Astrocyte (in vitro differentiated cells and primary cell): ENCODE results near the gene SNPH. TPM values are rescaled to one million over a fixed set of nuclear protein-coding genes. Genes with fewer than 3 reads are reported as not detected.

Experiments
- DNase-seq: peaks from one replicate; pipeline ENCODE4 v3.0.0-alpha.2; 2010; ENCODE audit warnings: low read depth
- FAIRE-seq: peaks from 2 replicates; lab custom pipeline; 2011; peaks lifted over from hg19 to GRCh38; lab: Jason Lieb, UNC
- H2AFZ ChIP-seq: 2 replicates; pipeline ENCODE4 v1.6.0; 2012; ENCODE audit warnings: low read depth, low read length, inconsistent platforms
- H3K27ac ChIP-seq: 2 replicates; pipeline ENCODE4 v1.5.1; 2011; ENCODE audit warnings: low read depth, low read length, inconsistent platforms
- H3K27me3 ChIP-seq: 2 replicates; pipeline ENCODE4 v1.6.0; 2011; ENCODE audit warnings: low read length, inconsistent platforms; ENCODE audit not compliant: insufficient read depth
- H3K36me3 ChIP-seq: 2 replicates; pipeline ENCODE4 v1.5.1; 2011; ENCODE audit warnings: low read length, inconsistent platforms; ENCODE audit not compliant: insufficient read depth
- H3K4me1 ChIP-seq: 2 replicates; pipeline ENCODE4 v1.5.1; 2011; ENCODE audit warnings: low read length, inconsistent platforms; ENCODE audit not compliant: insufficient read depth
- H3K4me2 ChIP-seq: 2 replicates; pipeline ENCODE4 v1.6.0; 2012; ENCODE audit warnings: low read length, inconsistent platforms
- H3K4me3 ChIP-seq: 2 replicates; pipeline ENCODE4 v1.5.1; 2011; ENCODE audit warnings: low read depth, mild to moderate bottlenecking, low read length, inconsistent platforms; ENCODE audit not compliant: insufficient read depth
- H3K79me2 ChIP-seq: 2 replicates; pipeline ENCODE4 v1.6.0; 2012; ENCODE audit warnings: mild to moderate bottlenecking, low read length, inconsistent platforms; ENCODE audit not compliant: insufficient read depth
- H3K9ac ChIP-seq: 2 replicates; pipeline ENCODE4 v1.6.0; 2012; ENCODE audit warnings: mild to moderate bottlenecking, low read length, inconsistent platforms
- H3K9me3 ChIP-seq: 2 replicates; pipeline ENCODE4 v1.5.1; 2012; ENCODE audit warnings: low read depth, mild to moderate bottlenecking, low read length, inconsistent platforms; ENCODE audit not compliant: insufficient read depth
- H4K20me1 ChIP-seq: 2 replicates; pipeline ENCODE4 v1.6.0; 2012; ENCODE audit warnings: low read length, inconsistent platforms; ENCODE audit not compliant: insufficient read depth
- H3K27ac Mint-ChIP-seq: one replicate; pipeline ENCODE4 v1.8.0; 2021; ENCODE audit warnings: mild to moderate bottlenecking, mixed read lengths; ENCODE audit not compliant: unreplicated experiment
- H3K27me3 Mint-ChIP-seq: one replicate; pipeline ENCODE4 v1.8.0; 2021; ENCODE audit warnings: low read depth, mixed read lengths; ENCODE audit not compliant: unreplicated experiment
- H3K36me3 Mint-ChIP-seq: one replicate; pipeline ENCODE4 v1.8.0; 2021; ENCODE audit warnings: low read depth, mixed read lengths; ENCODE audit not compliant: unreplicated experiment
- H3K4me1 Mint-ChIP-seq: one replicate; pipeline ENCODE4 v1.8.0; 2021; ENCODE audit warnings: low read depth, mixed read lengths; ENCODE audit not compliant: unreplicated experiment
- H3K4me3 Mint-ChIP-seq: one replicate; pipeline ENCODE4 v1.8.0; 2021; ENCODE audit warnings: mild to moderate bottlenecking, moderate library complexity, mixed read lengths; ENCODE audit not compliant: unreplicated experiment
- H3K9me3 Mint-ChIP-seq: one replicate; pipeline ENCODE4 v1.8.0; 2021; ENCODE audit warnings: mild to moderate bottlenecking, mixed read lengths; ENCODE audit not compliant: unreplicated experiment
- EZH2 ChIP-seq: IDR thresholded peaks from 2 replicates; pipeline ENCODE4 v1.6.1; 2012; ENCODE audit warnings: mild to moderate bottlenecking, low read length, inconsistent platforms; ENCODE audit not compliant: insufficient read depth
- total RNA-seq: library from RNA; stranded (reverse); gene quantifications from 2 replicates; pipeline ENCODE4 v1.2.1, GENCODE V29; 2021
- TF ChIP-seq, protein P1 (sequence below): IDR thresholded peaks from 2 replicates; pipeline ENCODE4 v1.5.1; 2011; ENCODE audit warnings: low read depth, mild to moderate bottlenecking, inconsistent platforms, low read length, moderate library complexity; ENCODE audit not compliant: insufficient read depth

SNPH gene
- total RNA-seq, 1 donor from 2014 or later = 7.9 TPM

DNA sequence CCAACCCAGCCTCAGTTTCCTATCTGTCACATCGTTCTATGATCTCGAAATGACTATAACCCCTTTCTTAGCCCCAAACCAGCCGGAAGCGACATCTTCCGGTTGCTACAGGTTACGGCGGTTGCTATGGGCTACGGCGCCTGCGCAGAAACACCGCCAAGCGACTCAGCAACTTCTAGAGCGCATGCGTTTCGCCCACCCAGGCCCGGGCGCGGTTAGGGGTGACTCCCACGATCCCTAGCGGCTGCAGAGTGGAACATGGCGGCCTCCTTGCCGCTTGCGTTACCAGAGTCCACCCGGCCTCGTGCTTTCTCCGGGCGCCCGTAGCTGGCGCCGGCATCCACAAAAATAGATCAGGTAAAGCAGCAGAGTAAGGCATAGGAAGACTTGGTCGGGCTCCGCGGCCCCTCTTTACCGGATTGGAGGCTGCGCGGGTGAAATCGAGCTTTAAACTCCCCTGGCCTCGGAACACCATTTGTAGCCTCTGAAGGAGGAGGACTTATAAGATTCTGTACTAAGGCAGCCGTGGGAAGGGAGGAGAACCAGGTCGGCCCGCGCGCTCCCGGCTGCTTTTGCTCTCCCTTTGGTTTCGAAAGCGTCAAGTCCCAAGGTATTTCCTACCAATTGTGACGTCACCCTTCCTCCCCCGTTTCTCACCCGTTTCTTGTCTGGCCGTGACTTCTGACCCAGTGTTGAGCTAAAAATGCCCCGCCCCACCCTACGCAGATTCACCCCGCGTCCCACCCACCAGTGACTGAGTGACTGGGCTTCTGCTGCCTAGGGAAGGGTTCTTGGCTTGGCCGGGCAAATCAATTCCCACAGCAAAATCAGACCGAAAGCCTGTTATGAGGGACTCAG, 59.3 kb downstream of the SNPH start:
- Histone ChIP-seq H3K9ac (peak overlapping the region; percentile 99), H3K27me3 (no peaks in the 10 kb centered on the region), H3K4me2 (peak overlapping the region; percentile 95), H2AFZ (peak overlapping the region; percentile 77), H4K20me1 (peaks cover 39% of the 10 kb centered on the region), H3K4me3 (peak overlapping the region; percentile 86), H3K79me2 (peaks cover 51% of the 10 kb centered on the region), H3K4me1 (peaks cover 48% of the 10 kb centered on the region), H3K36me3 (no peaks in the 10 kb centered on the region), H3K27ac (peak overlapping the region; percentile 99), H3K9me3 (no peaks in the 10 kb centered on the region)
- H3K9me3 Mint-ChIP-seq = no peaks in the 10 kb centered on the region
- DNase-seq = peak; percentile 92
- no peaks in the 10 kb centered on the region for H3K27me3 Mint-ChIP-seq
- peaks cover 14% of the 10 kb centered on the region for H3K4me1 Mint-ChIP-seq
- no peak overlapping the region for H3K4me3 Mint-ChIP-seq
- H3K36me3 Mint-ChIP-seq = peaks cover 2% of the 10 kb centered on the region
- H3K27ac Mint-ChIP-seq = no peak overlapping the region
- TF ChIP-seq, protein P1, sequence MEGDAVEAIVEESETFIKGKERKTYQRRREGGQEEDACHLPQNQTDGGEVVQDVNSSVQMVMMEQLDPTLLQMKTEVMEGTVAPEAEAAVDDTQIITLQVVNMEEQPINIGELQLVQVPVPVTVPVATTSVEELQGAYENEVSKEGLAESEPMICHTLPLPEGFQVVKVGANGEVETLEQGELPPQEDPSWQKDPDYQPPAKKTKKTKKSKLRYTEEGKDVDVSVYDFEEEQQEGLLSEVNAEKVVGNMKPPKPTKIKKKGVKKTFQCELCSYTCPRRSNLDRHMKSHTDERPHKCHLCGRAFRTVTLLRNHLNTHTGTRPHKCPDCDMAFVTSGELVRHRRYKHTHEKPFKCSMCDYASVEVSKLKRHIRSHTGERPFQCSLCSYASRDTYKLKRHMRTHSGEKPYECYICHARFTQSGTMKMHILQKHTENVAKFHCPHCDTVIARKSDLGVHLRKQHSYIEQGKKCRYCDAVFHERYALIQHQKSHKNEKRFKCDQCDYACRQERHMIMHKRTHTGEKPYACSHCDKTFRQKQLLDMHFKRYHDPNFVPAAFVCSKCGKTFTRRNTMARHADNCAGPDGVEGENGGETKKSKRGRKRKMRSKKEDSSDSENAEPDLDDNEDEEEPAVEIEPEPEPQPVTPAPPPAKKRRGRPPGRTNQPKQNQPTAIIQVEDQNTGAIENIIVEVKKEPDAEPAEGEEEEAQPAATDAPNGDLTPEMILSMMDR = no peak
- TF ChIP-seq EZH2 = no peak
- no peak for FAIRE-seq

DNA sequence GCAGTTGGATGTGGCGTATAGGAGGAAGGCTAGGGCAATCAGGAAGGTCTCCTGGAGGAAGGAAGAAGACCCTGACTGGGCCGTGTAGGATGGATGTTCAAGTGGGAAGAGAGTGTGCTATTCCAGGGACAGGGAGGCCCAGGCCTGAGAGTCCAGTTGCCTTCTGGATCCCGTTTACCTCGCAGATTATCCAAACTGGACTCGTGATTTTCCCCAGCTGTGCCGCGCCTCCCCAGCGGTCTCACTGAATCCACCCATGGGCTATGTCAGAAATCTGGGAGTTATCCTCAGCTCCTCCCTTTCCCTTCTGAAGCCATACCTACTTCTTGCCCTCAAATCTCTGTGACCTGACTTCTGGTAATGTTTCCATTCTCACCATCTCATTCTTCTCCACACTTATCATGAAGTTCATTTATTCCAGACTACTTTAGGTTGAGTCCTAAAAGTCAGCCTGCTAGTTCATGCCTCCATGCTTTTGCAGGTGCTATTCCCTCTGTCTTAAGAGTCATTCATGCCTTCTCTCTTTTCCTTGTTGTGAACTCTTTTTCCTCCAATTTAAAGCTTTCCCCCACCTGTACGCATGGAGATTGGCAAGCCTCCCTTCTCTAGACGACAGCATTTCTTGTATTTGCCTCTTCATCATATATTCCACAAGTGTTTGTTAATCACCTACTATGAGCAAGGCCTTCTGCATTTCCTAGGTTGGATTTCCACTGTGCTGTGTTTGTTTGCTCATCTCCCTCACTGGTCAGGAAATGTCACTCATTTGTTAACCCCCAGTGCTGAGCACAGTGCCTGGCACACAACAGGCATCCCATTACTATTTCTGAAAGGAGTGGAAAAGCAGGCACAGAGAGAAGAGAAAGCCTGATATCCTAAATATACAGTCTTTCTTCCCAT, 60.2 kb downstream of the SNPH start:
- Mint-ChIP-seq H3K27me3 (no peaks in the 10 kb centered on the region), H3K27ac (no peak overlapping the region), H3K4me3 (no peak overlapping the region), H3K36me3 (peaks cover 5% of the 10 kb centered on the region), H3K4me1 (peaks cover 14% of the 10 kb centered on the region), H3K9me3 (no peaks in the 10 kb centered on the region)
- H2AFZ ChIP-seq = no peak overlapping the region
- TF ChIP-seq EZH2 = no peak
- TF ChIP-seq, protein P1 = no peak
- H4K20me1 ChIP-seq = peaks cover 48% of the 10 kb centered on the region
- H3K9ac ChIP-seq = peak overlapping the region; percentile 99
- peak overlapping the region; percentile 86 for H3K4me3 ChIP-seq
- H3K9me3 ChIP-seq = no peaks in the 10 kb centered on the region
- H3K4me1 ChIP-seq = peaks cover 48% of the 10 kb centered on the region
- H3K27me3 ChIP-seq = no peaks in the 10 kb centered on the region
- H3K27ac ChIP-seq = peak overlapping the region; percentile 99
- DNase-seq = no peak
- H3K79me2 ChIP-seq = peaks cover 60% of the 10 kb centered on the region
- peak overlapping the region; percentile 95 for H3K4me2 ChIP-seq
- no peak for FAIRE-seq
- H3K36me3 ChIP-seq = no peaks in the 10 kb centered on the region
